ENCODE results near the gene PCSK6. TPM values are rescaled to one million over a fixed set of nuclear protein-coding genes. Genes with fewer than 3 reads are reported as not detected.

PCSK6 gene
- polyA plus RNA-seq, 3 donors, result 0.05 to 0.10 TPM; not detected in 1

GRCh38 chr15:101355678-101356464 lies 133.6 kb downstream of the PCSK6 start:
- Histone ChIP-seq H3K9ac (ENCODE audit: insufficient read depth, low read length, poor library complexity, severe bottlenecking) (no peak overlapping the region), H2AFZ (ENCODE audit: insufficient read depth, low read depth, low read length, poor library complexity, severe bottlenecking) (no peak overlapping the region), H3K4me1 (ENCODE audit: control insufficient read depth in 1 of 2, insufficient read depth in 2 of 2, low read length in 2 of 2) (no peaks in the 10 kb centered on the region), H3K27ac (ENCODE audit: low read depth in 1 of 2, low read length in 2 of 2) (no peak overlapping the region), H3K36me3 (replicated peaks in 1 of 2; ENCODE audit: control insufficient read depth in 1 of 2, insufficient read depth in 2 of 2, low read length in 2 of 2) (no peaks in the 10 kb centered on the region), H4K20me1 (ENCODE audit: insufficient read depth, low read length) (no peaks in the 10 kb centered on the region), H3K27me3 (ENCODE audit: control insufficient read depth in 2 of 2, insufficient read depth in 2 of 2, low read length in 2 of 2) (no peaks in the 10 kb centered on the region), H3K4me3 (replicated peaks in 1 of 3; ENCODE audit: low read depth in 2 of 3, low read length in 3 of 3) (no peak overlapping the region), H3K9me3 (replicated peaks in 1 of 2; ENCODE audit: control insufficient read depth in 1 of 2, insufficient read depth in 1 of 2, low read length in 2 of 2) (no peaks in the 10 kb centered on the region), H3K4me2 (replicated peaks; ENCODE audit: extremely low read depth, low read length, poor library complexity, severe bottlenecking) (no peak overlapping the region), H3K79me2 (ENCODE audit: insufficient read depth, low read length) (no peaks in the 10 kb centered on the region)
- peaks cover 5 to 22% (median 9%) of the 10 kb centered on the region in 3 donors for H3K27me3 Mint-ChIP-seq (ENCODE audit: low read depth in 3 of 3)
- H3K4me3 Mint-ChIP-seq, result no peak overlapping the region
- no peak for DNase-seq
- TF ChIP-seq CTCF (IDR thresholded peaks at IDR 0.05), result no peak
- no peaks in the 10 kb centered on the region for H3K36me3 Mint-ChIP-seq
- WGBS (ENCODE audit: insufficient coverage), result 94% methylated on average over 14 of the region's 23 CpGs
- H3K9me3 Mint-ChIP-seq, result no peaks in the 10 kb centered on the region
- intact Hi-C loops (cut with micrococcal nuclease), result no loop called here
- no peak overlapping the region for H3K27ac Mint-ChIP-seq
- no peaks in the 10 kb centered on the region for H3K4me1 Mint-ChIP-seq

- no peak overlapping the region for H3K27ac Mint-ChIP-seq
- no peaks in the 10 kb centered on the region for H3K9me3 ChIP-seq (replicated peaks in 1 of 2; ENCODE audit: control insufficient read depth in 1 of 2, insufficient read depth in 1 of 2, low read length in 2 of 2)
Observed at GRCh38 chr15:101354891-101355623, 134.4 kb downstream of the PCSK6 start.

More at GRCh38 chr15:101354891-101355623, 134.4 kb downstream of the PCSK6 start:
- no peak for DNase-seq
- Histone ChIP-seq H4K20me1 (ENCODE audit: insufficient read depth, low read length) (no peaks in the 10 kb centered on the region), H2AFZ (ENCODE audit: insufficient read depth, low read depth, low read length, poor library complexity, severe bottlenecking) (no peak overlapping the region), H3K79me2 (ENCODE audit: insufficient read depth, low read length) (no peaks in the 10 kb centered on the region), H3K9ac (ENCODE audit: insufficient read depth, low read length, poor library complexity, severe bottlenecking) (no peak overlapping the region), H3K27ac (ENCODE audit: low read depth in 1 of 2, low read length in 2 of 2) (no peak overlapping the region), H3K4me2 (replicated peaks; ENCODE audit: extremely low read depth, low read length, poor library complexity, severe bottlenecking) (no peak overlapping the region), H3K4me1 (ENCODE audit: control insufficient read depth in 1 of 2, insufficient read depth in 2 of 2, low read length in 2 of 2) (no peaks in the 10 kb centered on the region), H3K36me3 (replicated peaks in 1 of 2; ENCODE audit: control insufficient read depth in 1 of 2, insufficient read depth in 2 of 2, low read length in 2 of 2) (no peaks in the 10 kb centered on the region), H3K27me3 (ENCODE audit: control insufficient read depth in 2 of 2, insufficient read depth in 2 of 2, low read length in 2 of 2) (no peaks in the 10 kb centered on the region), H3K4me3 (replicated peaks in 1 of 3; ENCODE audit: low read depth in 2 of 3, low read length in 3 of 3) (no peak overlapping the region)
- Mint-ChIP-seq H3K36me3 (no peaks in the 10 kb centered on the region), H3K27me3 (ENCODE audit: low read depth in 3 of 3) (peaks cover 5 to 27% (median 9%) of the 10 kb centered on the region in 3 donors), H3K9me3 (no peaks in the 10 kb centered on the region), H3K4me1 (no peaks in the 10 kb centered on the region), H3K4me3 (no peak overlapping the region)
- WGBS (ENCODE audit: insufficient coverage), result 100% methylated on average over 1 of the region's 5 CpGs
- intact Hi-C loops (cut with micrococcal nuclease), result no loop called here
- TF ChIP-seq CTCF (IDR thresholded peaks at IDR 0.05), result no peak

Measured in CD14-positive monocyte (primary cell).